SU-DHL-6 (cell line): ENCODE measurements around the gene UBE2D1.

Experiments
- H2AFZ ChIP-seq: fragments of 200-600 bp; sonication (generic); 2 replicates; pipeline ENCODE4 v1.6.1; 2014; ENCODE audit warnings: low read depth, mild to moderate bottlenecking, moderate library complexity, mixed read lengths, antibody characterized with exemption, low read length; ENCODE audit not compliant: severe bottlenecking
- H3F3A ChIP-seq: fragments of 200-600 bp; shearing (Covaris generic); 2 replicates; pipeline ENCODE4 v1.6.0; 2016; ENCODE audit warnings: antibody characterized with exemption, mild to moderate bottlenecking; ENCODE audit not compliant: insufficient read depth
- H3K27ac ChIP-seq: fragments of 200-600 bp; sonication (generic); 2 replicates; pipeline ENCODE4 v1.5.1; 2016; ENCODE audit warnings: low read depth, mild to moderate bottlenecking, low read length, moderate library complexity, mixed read lengths
- H3K27me3 ChIP-seq: fragments of 200-600 bp; sonication (generic), shearing (Covaris generic); 2 replicates; pipeline ENCODE4 v1.6.0; 2014; ENCODE audit warnings: mild to moderate bottlenecking, low read length
- H3K36me3 ChIP-seq: fragments of 200-600 bp; sonication (generic); 2 replicates; pipeline ENCODE4 v1.6.1; 2014; ENCODE audit warnings: mild to moderate bottlenecking, low read length, mixed read lengths
- H3K4me2 ChIP-seq: fragments of 300-600, 200-600 bp; shearing (Covaris generic), sonication (generic); 2 replicates; pipeline ENCODE4 v1.6.0; 2014; ENCODE audit warnings: low read length, low read depth, mild to moderate bottlenecking; ENCODE audit not compliant: poor library complexity, severe bottlenecking
- H3K4me3 ChIP-seq: fragments of 200-600 bp; sonication (generic); 2 replicates; pipeline ENCODE4 v1.5.1; 2014; ENCODE audit warnings: antibody characterized with exemption, low read length, mild to moderate bottlenecking, mixed read lengths; ENCODE audit not compliant: insufficient read depth, poor library complexity, severe bottlenecking
- H3K79me2 ChIP-seq: fragments of 200-600 bp; sonication (generic); 2 replicates; pipeline ENCODE4 v1.6.1; 2014; ENCODE audit warnings: mild to moderate bottlenecking, low read length, moderate library complexity; ENCODE audit not compliant: insufficient read depth
- H3K9ac ChIP-seq: fragments of 200-600 bp; sonication (generic); 2 replicates; pipeline ENCODE4 v1.7.0; 2014; ENCODE audit warnings: mild to moderate bottlenecking, low read length
- H3K9me2 ChIP-seq: fragments of 200-600 bp; sonication (generic); replicated peaks from 2 replicates; pipeline ENCODE4 v1.6.1; 2014; ENCODE audit warnings: low read length; ENCODE audit not compliant: insufficient read depth
- H3K9me3 ChIP-seq: fragments of 200-600 bp; sonication (generic); 2 replicates; pipeline ENCODE4 v1.6.1; 2014; ENCODE audit warnings: low read length, mixed read lengths; ENCODE audit not compliant: insufficient read depth
- H4K20me1 ChIP-seq: fragments of 200-600 bp; sonication (generic); 2 replicates; pipeline ENCODE4 v1.6.1; 2014; ENCODE audit warnings: low read depth, mild to moderate bottlenecking, antibody characterized with exemption, low read length, moderate library complexity, mixed read lengths
- EZH2phosphoT487 ChIP-seq: fragments of 200-600 bp; sonication (generic), shearing (Covaris generic); conservative IDR thresholded peaks from 2 replicates; pipeline ENCODE4 v1.6.1; 2018; ENCODE audit warnings: mild to moderate bottlenecking, antibody characterized with exemption, low read length, moderate library complexity, mixed read lengths
- TF ChIP-seq, protein P1 (sequence below): fragments of 200-600 bp; sonication (generic); IDR thresholded peaks from one replicate; pipeline ENCODE4 v1.5.1; 2017; ENCODE audit warnings: antibody characterized with exemption, mild to moderate bottlenecking, low read length, moderate library complexity; ENCODE audit not compliant: insufficient read depth, poor library complexity, severe bottlenecking

UBE2D1 gene

DNA sequence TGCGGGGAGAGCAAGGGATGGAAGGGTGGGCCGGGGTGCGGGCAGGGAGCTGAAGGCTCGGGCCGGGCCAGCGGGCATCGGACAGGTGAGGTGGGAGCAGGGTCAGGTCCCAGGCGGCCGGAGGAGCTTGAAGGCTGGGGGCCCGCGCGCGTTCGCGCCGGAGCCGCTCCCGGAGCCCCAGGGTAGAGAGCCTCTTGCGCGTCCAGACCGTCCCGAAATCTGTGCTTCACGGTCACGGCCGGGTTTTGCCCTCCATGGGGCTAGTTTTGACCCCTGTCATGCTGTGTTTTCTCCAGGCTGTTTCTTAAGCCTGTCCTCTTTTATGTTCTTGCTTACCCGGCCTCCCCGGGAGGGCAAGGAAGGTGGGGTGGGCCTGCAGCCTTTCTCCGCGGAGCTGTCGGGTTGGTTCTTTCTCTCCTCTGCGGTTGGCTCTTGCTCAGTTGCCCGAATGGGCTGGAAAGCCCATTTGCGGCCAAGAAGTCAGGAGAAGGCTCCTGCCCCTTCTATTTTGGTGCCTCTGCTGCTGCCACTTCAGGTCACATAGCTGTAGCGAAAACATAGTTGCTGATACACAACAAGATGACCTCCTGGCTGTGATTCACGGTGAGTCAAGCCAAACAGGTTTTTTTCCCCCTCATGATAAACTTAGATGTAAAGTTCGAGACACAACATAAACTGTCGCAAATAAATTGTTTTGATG, 650 bp downstream of the UBE2D1 start:
- Histone ChIP-seq H3K27me3 (no peaks in the 10 kb centered on the region), H3K79me2 (no peaks in the 10 kb centered on the region), H3K9ac (peak overlapping the region; percentile 76), H3K4me3 (peak overlapping the region; percentile 75), H3K36me3 (no peaks in the 10 kb centered on the region), H3K9me3 (no peaks in the 10 kb centered on the region), H3K9me2 (no peaks in the 10 kb centered on the region), H4K20me1 (0 out of 2 replicates have a peak, but pooled peaks cover 4% of the 10 kb centered on the region), H3F3A (no peaks in the 10 kb centered on the region), H3K4me2 (peak overlapping the region; percentile 72), H3K27ac (no peak overlapping the region), H2AFZ (peak overlapping the region; percentile 85)
- TF ChIP-seq, protein P1, sequence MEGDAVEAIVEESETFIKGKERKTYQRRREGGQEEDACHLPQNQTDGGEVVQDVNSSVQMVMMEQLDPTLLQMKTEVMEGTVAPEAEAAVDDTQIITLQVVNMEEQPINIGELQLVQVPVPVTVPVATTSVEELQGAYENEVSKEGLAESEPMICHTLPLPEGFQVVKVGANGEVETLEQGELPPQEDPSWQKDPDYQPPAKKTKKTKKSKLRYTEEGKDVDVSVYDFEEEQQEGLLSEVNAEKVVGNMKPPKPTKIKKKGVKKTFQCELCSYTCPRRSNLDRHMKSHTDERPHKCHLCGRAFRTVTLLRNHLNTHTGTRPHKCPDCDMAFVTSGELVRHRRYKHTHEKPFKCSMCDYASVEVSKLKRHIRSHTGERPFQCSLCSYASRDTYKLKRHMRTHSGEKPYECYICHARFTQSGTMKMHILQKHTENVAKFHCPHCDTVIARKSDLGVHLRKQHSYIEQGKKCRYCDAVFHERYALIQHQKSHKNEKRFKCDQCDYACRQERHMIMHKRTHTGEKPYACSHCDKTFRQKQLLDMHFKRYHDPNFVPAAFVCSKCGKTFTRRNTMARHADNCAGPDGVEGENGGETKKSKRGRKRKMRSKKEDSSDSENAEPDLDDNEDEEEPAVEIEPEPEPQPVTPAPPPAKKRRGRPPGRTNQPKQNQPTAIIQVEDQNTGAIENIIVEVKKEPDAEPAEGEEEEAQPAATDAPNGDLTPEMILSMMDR: no peak
- no peak for TF ChIP-seq EZH2phosphoT487

- no peak overlapping the region for H3K27ac ChIP-seq
- no peaks in the 10 kb centered on the region for H3K9me3 ChIP-seq
- peak overlapping the region; percentile 75 for H3K4me3 ChIP-seq
- H4K20me1 ChIP-seq: 0 out of 2 replicates have a peak, but pooled peaks cover 4% of the 10 kb centered on the region
- no peaks in the 10 kb centered on the region for H3K36me3 ChIP-seq
- H3F3A ChIP-seq: no peaks in the 10 kb centered on the region
- TF ChIP-seq EZH2phosphoT487: no peak
- TF ChIP-seq, protein P1: no peak
- H3K79me2 ChIP-seq: no peaks in the 10 kb centered on the region
- peak overlapping the region; percentile 76; the same call in 1 of the 2 replicates for H3K9ac ChIP-seq
- no peaks in the 10 kb centered on the region for H3K27me3 ChIP-seq
- H3K4me2 ChIP-seq: peak overlapping the region; percentile 72
- no peaks in the 10 kb centered on the region for H3K9me2 ChIP-seq
- no peak overlapping the region for H2AFZ ChIP-seq
Measured at GRCh38 chr10:58336242-58336641, 1.4 kb downstream of the UBE2D1 start.

DNA sequence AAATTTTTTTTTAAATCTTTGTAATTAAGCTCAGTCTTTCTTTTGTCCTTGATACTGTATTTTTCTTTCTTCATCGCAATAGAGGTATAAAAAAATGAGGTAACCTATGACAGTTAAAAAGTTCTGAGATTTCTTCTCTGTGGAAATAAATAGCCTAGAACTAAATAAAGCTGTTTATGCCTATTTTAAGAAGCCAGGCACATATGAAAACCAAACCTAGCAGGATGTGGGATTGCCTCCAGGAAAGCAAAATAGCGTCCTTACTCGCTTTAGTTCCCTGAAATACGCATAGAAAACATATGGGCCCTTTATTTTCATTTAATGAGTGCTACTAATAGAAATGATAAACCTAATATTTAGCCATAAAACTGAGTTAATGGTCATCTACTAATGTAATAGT, 6.6 kb downstream of the UBE2D1 start:
- H3K4me2 ChIP-seq: no peak overlapping the region
- no peak for TF ChIP-seq EZH2phosphoT487
- TF ChIP-seq, protein P1: no peak
- H3K27me3 ChIP-seq: no peaks in the 10 kb centered on the region
- 0 out of 2 replicates have a peak, but pooled peaks cover 4% of the 10 kb centered on the region for H4K20me1 ChIP-seq
- H3K4me3 ChIP-seq: no peak overlapping the region
- no peak overlapping the region for H3K27ac ChIP-seq
- H3K9me3 ChIP-seq: no peaks in the 10 kb centered on the region
- H3K36me3 ChIP-seq: no peaks in the 10 kb centered on the region
- no peaks in the 10 kb centered on the region for H3K9me2 ChIP-seq
- H2AFZ ChIP-seq: no peak overlapping the region
- no peak overlapping the region for H3K9ac ChIP-seq
- no peaks in the 10 kb centered on the region; the same call in 1 of the 2 replicates for H3K79me2 ChIP-seq
- no peaks in the 10 kb centered on the region for H3F3A ChIP-seq
